Measurements from ENCODE around the gene CHAT. TPM values are rescaled to one million over a fixed set of nuclear protein-coding genes. Genes with fewer than 3 reads are reported as not detected.

The CHAT gene
- total RNA-seq, 2 experiments from 2014 or later = not detected

DNA sequence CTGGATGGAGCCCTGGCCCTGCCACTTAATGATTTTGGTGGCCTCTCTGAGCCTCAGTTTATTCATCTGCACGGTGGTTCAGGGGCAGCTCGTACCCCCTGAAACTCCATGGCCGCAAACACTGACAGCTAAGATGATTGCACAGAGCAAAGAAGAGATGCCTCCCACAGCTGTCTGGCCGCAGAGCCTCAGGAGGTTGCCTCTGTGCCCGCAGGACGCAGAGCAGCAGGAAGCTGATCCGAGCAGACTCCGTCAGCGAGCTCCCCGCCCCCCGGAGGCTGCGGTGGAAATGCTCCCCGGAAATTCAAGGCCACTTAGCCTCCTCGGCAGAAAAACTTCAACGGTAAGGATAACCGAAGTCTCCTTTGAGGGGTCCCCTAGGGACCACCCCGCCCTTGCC is 35.5 kb downstream of the CHAT start:
- no peak overlapping the region for H3K4me3 ChIP-seq (ENCODE audit: low read length)
- Mint-ChIP-seq H3K4me3 (no peak overlapping the region), H3K4me1 (ENCODE audit: low read depth) (no peaks in the 10 kb centered on the region), H3K9me3 (no peaks in the 10 kb centered on the region), H3K27me3 (peaks cover 22% of the 10 kb centered on the region), H3K36me3 (ENCODE audit: low read depth) (no peaks in the 10 kb centered on the region), H3K27ac (no peak overlapping the region)
- H3K27ac ChIP-seq (ENCODE audit: low read depth in 1 of 2, low read length in 2 of 2) = no peak overlapping the region
- POLR2A ChIA-PET = no interaction called here
- peaks cover 0 to 4% of the 10 kb centered on the region in 2 experiments for H3K27me3 ChIP-seq (ENCODE audit: control insufficient read depth in 1 of 2, insufficient read depth in 2 of 2, low read length in 2 of 2)
- DNase-seq (peak in 1 of 14 experiments; percentile 5), ATAC-seq (ENCODE audit: poor library complexity) (no peak)
- no peak for TF ChIP-seq CTCF (IDR thresholded peaks at IDR 0.05)
- H3K36me3 ChIP-seq (ENCODE audit: insufficient read depth, low read length) = no peaks in the 10 kb centered on the region
- peaks cover 4% of the 10 kb centered on the region for H3K4me1 ChIP-seq (ENCODE audit: insufficient read depth, low read length)
- CTCF ChIA-PET = no interaction called here
- peaks cover 0 to 6% of the 10 kb centered on the region in 2 experiments for H3K9me3 ChIP-seq (ENCODE audit: control insufficient read depth in 1 of 2, insufficient read depth in 1 of 2, low read length in 2 of 2)
- intact Hi-C loops (cut with DNase I, micrococcal nuclease) = no loop called here

DNA sequence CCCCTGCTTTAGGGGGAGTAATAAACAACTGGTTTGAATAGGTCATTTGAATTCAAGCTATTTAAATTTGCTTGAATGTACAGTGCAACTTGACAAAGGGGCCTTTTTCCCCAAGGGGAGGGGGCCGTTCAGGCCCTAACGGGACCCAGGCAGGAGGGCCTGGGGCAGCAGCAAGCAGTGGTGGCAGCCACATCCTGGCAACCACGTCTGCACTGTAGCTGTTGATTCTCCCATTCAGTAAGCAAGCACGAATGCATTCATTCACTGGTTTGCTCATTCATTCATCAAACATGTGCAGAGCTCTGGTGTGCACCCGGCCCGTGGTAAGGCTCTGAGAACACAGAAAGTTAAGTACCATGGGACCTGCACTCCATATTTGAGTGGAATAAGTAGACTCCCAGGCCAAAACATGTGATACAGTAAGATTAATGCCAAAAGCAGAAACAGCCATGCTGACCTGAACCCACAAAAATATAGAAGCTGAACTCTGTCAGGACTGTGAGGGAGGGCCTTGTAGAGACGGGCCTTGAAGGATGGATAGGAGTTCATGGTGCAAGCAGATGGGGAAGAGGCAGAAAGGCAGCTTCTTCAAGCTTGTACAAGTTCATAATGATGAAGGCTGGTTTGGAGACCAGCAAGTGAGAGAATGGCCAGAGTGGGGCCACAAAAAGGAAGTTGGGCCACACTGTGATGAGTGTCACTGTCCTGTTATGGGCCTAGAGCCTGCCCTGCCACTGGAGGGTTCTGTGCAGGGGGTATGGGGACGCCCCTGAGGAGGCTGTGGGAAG is 36.3 kb downstream of the CHAT start:
- Histone ChIP-seq H3K36me3 (ENCODE audit: insufficient read depth, low read length) (no peaks in the 10 kb centered on the region), H3K4me1 (ENCODE audit: insufficient read depth, low read length) (peaks cover 4% of the 10 kb centered on the region), H3K9me3 (ENCODE audit: control insufficient read depth in 1 of 2, insufficient read depth in 1 of 2, low read length in 2 of 2) (peaks cover 0 to 6% of the 10 kb centered on the region in 2 experiments), H3K27me3 (ENCODE audit: control insufficient read depth in 1 of 2, insufficient read depth in 2 of 2, low read length in 2 of 2) (peaks cover under 1 to 4% of the 10 kb centered on the region in 2 experiments), H3K4me3 (ENCODE audit: low read length) (no peak overlapping the region), H3K27ac (ENCODE audit: low read depth in 1 of 2, low read length in 2 of 2) (no peak overlapping the region)
- H3K9me3 Mint-ChIP-seq = no peaks in the 10 kb centered on the region
- no peaks in the 10 kb centered on the region for H3K36me3 Mint-ChIP-seq (ENCODE audit: low read depth)
- ATAC-seq (ENCODE audit: poor library complexity) (no peak), DNase-seq (no peak)
- POLR2A ChIA-PET = no interaction called here
- peaks cover 16% of the 10 kb centered on the region for H3K27me3 Mint-ChIP-seq
- intact Hi-C loops (cut with DNase I, micrococcal nuclease) = no loop called here
- CTCF ChIA-PET = no interaction called here
- H3K27ac Mint-ChIP-seq = no peak overlapping the region
- TF ChIP-seq CTCF (IDR thresholded peaks at IDR 0.05) = no peak
- no peak overlapping the region for H3K4me3 Mint-ChIP-seq
- no peaks in the 10 kb centered on the region for H3K4me1 Mint-ChIP-seq (ENCODE audit: low read depth)

DNA sequence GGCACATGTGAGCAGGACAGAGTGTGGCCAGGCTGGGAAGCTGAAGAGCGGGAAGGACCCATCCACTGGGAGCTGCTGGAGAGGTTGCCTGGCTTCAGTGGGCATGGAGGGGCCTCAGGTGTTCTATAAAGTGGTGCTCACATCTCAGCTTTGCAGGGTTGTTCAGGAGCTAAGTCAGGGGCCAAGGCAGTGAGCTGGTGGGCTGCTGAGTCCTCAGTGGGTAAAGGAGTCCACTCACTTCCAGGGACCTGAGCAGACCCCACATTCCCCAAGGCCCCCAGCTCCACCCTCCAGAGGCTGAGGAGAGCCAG is 36.8 kb downstream of the CHAT start:
- ChIA-PET CTCF (no interaction called here), POLR2A (no interaction called here)
- no peak overlapping the region for H3K27ac Mint-ChIP-seq
- Histone ChIP-seq H3K27ac (ENCODE audit: low read depth in 1 of 2, low read length in 2 of 2) (no peak overlapping the region), H3K36me3 (ENCODE audit: insufficient read depth, low read length) (no peaks in the 10 kb centered on the region), H3K4me1 (ENCODE audit: insufficient read depth, low read length) (peaks cover 4% of the 10 kb centered on the region), H3K9me3 (ENCODE audit: control insufficient read depth in 1 of 2, insufficient read depth in 1 of 2, low read length in 2 of 2) (peaks cover 0 to 6% of the 10 kb centered on the region in 2 experiments), H3K4me3 (ENCODE audit: low read length) (no peak overlapping the region), H3K27me3 (ENCODE audit: control insufficient read depth in 1 of 2, insufficient read depth in 2 of 2, low read length in 2 of 2) (peaks cover 2 to 4% of the 10 kb centered on the region in 2 experiments)
- H3K36me3 Mint-ChIP-seq (ENCODE audit: low read depth) = no peaks in the 10 kb centered on the region
- no peak for DNase-seq
- intact Hi-C loops (cut with DNase I, micrococcal nuclease) = no loop called here
- TF ChIP-seq CTCF (IDR thresholded peaks at IDR 0.05) = no peak
- H3K4me3 Mint-ChIP-seq = no peak overlapping the region
- peaks cover 12% of the 10 kb centered on the region for H3K27me3 Mint-ChIP-seq
- ATAC-seq (ENCODE audit: poor library complexity) = no peak
- H3K4me1 Mint-ChIP-seq (ENCODE audit: low read depth) = no peaks in the 10 kb centered on the region
- no peaks in the 10 kb centered on the region for H3K9me3 Mint-ChIP-seq

All from CD4-positive, alpha-beta T cell (primary cell).